ENCODE data around the gene SOX13.
A peak's percentile ranks its signal among the peaks of the same experiment; 100 is the strongest.

SOX13 gene

GRCh38 chr1:204108312-204109141 lies 35.6 kb downstream of the SOX13 start:
- no peak for DNase-seq

- DNase-seq = no peak
These were observed 38.1 kb downstream of the SOX13 start for GRCh38 chr1:204110894-204111633.

- DNase-seq = no peak
These were observed 40.2 kb downstream of the SOX13 start for GRCh38 chr1:204112876-204113730.

- no peak for DNase-seq
These were observed 41.0 kb downstream of the SOX13 start for GRCh38 chr1:204113896-204114295.

- no peak for DNase-seq
These were observed 41.7 kb downstream of the SOX13 start for GRCh38 chr1:204114606-204115005.

GRCh38 chr1:204115116-204115515 lies 42.2 kb downstream of the SOX13 start:
- no peak for DNase-seq

GRCh38 chr1:204116539-204116938 lies 43.6 kb downstream of the SOX13 start:
- no peak for DNase-seq

- DNase-seq = no peak
These were observed 49.1 kb downstream of the SOX13 start for GRCh38 chr1:204121840-204122555.

GRCh38 chr1:204123376-204123775 lies 50.5 kb downstream of the SOX13 start:
- DNase-seq = no peak

- no peak for DNase-seq
These were observed 51.7 kb downstream of the SOX13 start for GRCh38 chr1:204124639-204125038.

GRCh38 chr1:204125759-204126351 lies 52.9 kb downstream of the SOX13 start:
- no peak for DNase-seq

- no peak for DNase-seq
These were observed 53.5 kb downstream of the SOX13 start for GRCh38 chr1:204126386-204126785.

- DNase-seq = no peak
These were observed 54.0 kb downstream of the SOX13 start for GRCh38 chr1:204126956-204127355.

GRCh38 chr1:204127597-204128242 lies 54.8 kb downstream of the SOX13 start:
- DNase-seq = peak; percentile 23

GRCh38 chr1:204128464-204128963 lies 55.6 kb downstream of the SOX13 start:
- DNase-seq = no peak

GRCh38 chr1:204128964-204129896 lies 56.3 kb downstream of the SOX13 start:
- DNase-seq = peak; percentile 62

GRCh38 chr1:204130178-204130577 lies 57.3 kb downstream of the SOX13 start:
- no peak for DNase-seq

GRCh38 chr1:204130981-204131892 lies 58.3 kb downstream of the SOX13 start:
- DNase-seq = no peak

GRCh38 chr1:204131978-204132377 lies 59.1 kb downstream of the SOX13 start:
- no peak for DNase-seq
